GM12874 (cell line): ENCODE measurements around the gene CCDC61.

Experiments used
- CTCF ChIP-seq: IDR thresholded peaks from 2 replicates; pipeline ENCODE4 v1.5.1; 2011; ENCODE audit warnings: low read depth, mild to moderate bottlenecking, control low read depth, low read length, moderate library complexity; ENCODE audit not compliant: insufficient read depth

Gene CCDC61

DNA sequence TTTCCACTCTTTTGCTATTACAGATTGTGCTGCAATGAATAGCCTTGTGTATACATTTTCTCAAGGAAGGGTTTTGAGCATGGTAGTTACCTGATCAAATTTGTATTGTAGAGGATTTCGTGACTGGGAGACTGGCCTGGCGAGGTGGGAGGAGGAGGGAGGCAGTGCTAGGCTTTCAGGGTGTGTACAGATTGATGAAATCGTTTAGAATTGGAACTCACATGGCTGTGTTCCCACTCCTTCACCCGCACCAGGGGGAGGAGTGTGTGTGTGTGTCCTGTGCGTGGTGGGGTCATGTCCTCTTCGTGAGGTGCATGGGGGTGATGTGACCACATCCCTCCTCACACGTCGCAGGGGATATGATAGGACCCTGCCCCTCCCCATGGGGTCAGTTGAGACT is 19.3 kb downstream of the CCDC61 start:
- no peak for TF ChIP-seq CTCF

- no peak for TF ChIP-seq CTCF
Observed at GRCh38 chr19:46014941-46015686, 19.8 kb downstream of the CCDC61 start.

- TF ChIP-seq CTCF, result no peak
Observed at GRCh38 chr19:46015687-46016425, 20.6 kb downstream of the CCDC61 start.

DNA sequence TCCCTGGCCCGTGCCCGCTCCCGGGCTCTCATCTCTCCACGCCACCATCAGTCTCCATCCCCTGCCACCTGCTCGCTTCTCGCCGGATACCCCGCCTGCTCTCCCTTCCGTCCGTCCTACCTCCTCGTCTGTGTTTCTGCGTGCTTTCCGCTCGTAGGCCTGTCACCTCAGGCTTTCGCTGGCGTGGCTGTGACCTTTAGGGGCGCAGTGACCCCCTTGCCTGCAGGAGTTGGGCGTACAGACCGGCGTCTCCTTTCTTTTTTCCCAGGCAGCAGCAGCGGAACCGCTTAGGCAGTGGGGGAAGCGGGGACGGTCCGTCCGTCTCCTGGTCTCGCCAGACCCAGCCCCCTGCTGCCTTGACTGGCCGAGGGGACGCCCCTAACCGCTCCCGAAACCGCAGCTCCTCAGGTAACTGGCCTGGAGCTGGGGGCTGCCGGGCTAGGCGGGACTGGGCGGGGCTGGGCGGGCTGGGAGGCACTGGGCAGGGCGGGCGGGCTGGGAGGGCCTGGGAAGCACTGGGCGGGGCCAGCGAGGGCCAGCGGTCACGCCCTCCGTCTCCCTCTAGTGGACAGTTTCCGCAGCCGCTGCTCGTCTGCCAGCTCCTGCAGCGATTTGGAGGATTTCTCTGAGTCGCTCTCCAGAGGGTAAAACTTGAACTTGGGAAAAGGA is 21.3 kb downstream of the CCDC61 start:
- peak; percentile 87 for TF ChIP-seq CTCF

DNA sequence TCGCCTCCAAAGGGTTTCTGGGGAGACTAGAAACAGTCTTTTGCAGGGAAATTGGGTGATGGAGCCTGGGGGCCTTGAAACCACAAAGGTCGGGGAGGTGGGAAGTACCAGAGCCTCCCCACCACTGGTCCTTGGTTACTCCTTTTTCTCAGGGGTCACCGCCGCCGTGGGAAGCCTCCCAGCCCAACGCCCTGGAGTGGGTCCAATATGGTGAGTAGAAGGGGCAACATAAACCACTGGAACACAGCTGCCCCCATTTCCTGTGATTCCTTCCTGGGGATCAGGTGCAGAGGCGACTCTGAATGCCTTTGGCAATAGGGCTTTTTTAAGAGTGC is 21.8 kb downstream of the CCDC61 start:
- no peak for TF ChIP-seq CTCF

DNA sequence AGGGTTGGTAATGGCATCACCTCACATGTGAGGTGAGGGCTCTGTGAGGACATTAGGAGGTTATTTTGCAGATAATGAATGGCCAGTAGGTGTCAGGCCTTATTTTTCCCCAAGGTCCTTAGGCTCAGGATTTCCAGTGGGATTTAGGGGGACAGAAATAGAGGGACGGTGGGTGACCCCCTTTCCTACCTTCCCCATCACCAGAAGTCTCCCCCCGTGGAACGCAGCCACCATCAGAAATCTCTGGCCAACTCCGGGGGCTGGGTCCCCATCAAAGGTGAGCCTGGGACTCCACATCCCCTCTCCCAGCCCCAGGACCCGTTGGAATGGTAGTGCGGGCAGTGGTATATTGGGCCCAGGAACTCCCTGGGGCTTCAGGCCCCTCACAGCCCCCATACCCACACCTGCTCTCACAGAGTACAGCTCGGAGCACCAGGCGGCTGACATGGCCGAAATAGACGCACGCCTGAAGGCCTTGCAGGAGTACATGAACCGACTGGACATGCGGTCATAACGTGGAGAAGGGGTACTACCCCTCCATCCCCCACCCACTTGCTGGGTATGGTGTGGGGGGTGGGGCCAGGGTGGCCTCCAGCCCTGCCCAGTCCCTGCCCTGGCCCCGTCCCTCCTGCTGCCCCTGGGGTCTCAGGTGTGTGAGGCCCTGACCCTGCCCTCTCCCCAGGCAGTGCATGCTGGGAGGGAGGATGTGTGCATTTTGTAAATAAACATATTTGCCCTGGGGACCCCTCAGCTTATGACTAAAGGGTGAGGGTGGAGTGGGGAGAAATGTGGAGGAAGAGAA is 22.8 kb downstream of the CCDC61 start:
- no peak for TF ChIP-seq CTCF

DNA sequence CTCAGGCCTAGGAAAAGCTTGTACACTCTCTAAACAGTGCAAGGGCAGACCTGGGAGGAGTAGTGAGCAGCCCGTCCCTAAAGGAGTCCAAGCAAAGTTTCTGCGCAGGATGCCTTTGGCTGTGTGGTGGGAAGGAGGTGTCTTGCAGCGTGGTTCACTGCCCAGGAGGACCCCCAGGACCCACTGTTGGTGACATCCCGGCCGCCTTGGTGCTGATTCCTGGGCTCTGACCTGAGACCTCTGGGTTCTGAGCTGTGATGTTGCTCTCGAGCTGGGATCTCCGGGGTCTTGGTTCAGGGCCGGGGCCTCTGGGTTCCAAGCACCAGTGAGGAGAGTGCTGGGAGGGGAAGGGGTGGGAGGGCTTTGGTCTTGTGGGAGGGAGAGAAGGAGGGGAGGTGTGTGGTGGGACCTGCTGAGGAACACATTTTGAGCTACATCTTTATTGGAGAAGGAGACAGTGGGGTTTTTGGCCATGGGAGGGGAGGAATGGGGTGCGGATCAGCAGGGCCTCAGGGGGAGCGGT is 23.5 kb downstream of the CCDC61 start:
- TF ChIP-seq CTCF, result no peak
